ENCODE measurements around the gene LRSAM1.
A peak's percentile ranks its signal among the peaks of the same experiment; 100 is the strongest.

LRSAM1 gene

GRCh38 chr9:127450830-127451607 lies at the start of gene LRSAM1, which contains the start of gene RPL12:
LRSAM1 (plus strand) TSS chr9:127451510; CDS start chr9:127454528, 3,018 bp downstream.
RPL12 (minus strand) TSS chr9:127451406; CDS start chr9:127451317, 89 bp downstream.
- peak; percentile 99 for DNase-seq

DNA sequence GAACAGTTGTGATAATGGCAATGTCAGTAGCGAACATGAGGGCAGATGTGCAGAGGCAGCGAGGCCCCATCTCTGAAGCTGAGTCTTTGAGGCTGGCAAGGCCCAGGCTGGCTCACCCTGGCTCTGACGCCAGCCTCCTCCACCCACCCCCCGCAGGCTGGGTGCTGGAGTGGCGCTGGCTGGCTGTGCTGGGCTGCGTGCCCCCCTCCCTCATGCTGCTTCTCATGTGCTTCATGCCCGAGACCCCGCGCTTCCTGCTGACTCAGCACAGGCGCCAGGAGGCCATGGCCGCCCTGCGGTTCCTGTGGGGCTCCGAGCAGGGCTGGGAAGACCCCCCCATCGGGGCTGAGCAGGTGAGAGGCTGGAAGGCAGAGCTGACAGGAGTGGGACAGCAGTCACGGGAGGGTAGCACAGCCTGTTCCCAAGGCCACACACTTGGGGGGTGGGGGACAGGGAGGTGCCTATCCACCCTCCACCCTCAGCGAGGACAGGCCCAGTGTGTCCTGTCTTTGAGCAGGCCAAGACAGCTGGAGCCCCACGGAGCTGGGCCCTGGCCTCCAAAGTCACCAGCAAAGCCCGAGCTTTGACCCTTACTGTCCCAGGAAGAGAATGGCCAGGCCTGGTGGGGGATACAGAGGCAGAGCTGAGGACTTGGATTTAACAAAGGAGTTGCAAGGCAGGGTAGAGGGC lies 48.8 kb upstream of the LRSAM1 start:
- DNase-seq: no peak

GRCh38 chr9:127403507-127404192 lies 47.7 kb upstream of the LRSAM1 start:
- DNase-seq: no peak

- no peak for DNase-seq
Observed at GRCh38 chr9:127404631-127405030, 46.7 kb upstream of the LRSAM1 start.

GRCh38 chr9:127405344-127406125 lies 45.8 kb upstream of the LRSAM1 start:
- DNase-seq: no peak

DNA sequence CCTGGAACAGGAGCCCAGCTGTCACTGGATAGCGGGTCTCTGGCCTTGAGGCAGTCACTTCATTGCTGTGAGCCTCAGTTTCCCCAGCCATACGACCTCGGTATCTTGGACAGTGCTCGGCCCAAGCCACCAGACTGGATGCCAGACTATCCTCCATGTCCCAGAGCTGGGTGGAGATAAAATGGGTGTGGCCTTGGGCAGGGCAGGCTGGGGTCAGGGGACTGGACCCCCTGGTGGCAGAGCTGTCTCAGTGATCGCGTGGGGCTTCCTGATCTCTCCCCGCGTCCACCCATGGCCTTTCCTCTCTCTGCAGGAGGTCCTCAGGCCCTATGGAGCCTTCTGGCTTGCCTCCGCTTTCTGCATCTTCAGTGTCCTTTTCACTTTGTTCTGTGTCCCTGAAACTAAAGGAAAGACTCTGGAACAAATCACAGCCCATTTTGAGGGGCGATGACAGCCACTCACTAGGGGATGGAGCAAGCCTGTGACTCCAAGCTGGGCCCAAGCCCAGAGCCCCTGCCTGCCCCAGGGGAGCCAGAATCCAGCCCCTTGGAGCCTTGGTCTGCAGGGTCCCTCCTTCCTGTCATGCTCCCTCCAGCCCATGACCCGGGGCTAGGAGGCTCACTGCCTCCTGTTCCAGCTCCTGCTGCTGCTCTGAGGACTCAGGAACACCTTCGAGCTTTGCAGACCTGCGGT lies 44.4 kb upstream of the LRSAM1 start:
- DNase-seq: no peak

- DNase-seq: no peak
Observed at GRCh38 chr9:127407492-127407843, 43.8 kb upstream of the LRSAM1 start.

- DNase-seq: no peak
Observed at GRCh38 chr9:127411122-127411521, 40.2 kb upstream of the LRSAM1 start.

- DNase-seq: no peak
Observed at GRCh38 chr9:127415141-127415540, 36.2 kb upstream of the LRSAM1 start.

DNA sequence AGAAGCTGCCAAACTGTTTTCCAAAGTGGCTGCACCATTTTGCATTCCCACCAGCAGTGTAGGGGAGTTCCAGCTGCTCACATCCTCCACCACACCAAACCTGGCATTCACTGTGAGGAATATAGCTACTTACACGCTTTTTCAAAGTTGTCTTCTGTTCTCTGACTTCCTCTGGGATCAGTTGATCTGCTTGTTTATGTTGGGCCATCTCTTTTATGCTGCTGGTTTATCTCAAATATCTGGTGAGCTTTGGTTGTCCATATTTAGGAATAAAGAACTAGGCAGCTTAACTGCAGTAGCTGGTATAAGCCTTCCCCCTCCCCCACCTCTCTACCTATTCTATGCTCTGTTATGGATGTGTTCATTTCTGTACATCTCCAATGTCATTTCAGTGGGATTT lies 35.7 kb upstream of the LRSAM1 start:
- DNase-seq: no peak

GRCh38 chr9:127417131-127418036 lies 33.9 kb upstream of the LRSAM1 start:
- no peak for DNase-seq

- DNase-seq: peak; percentile 56
Observed at GRCh38 chr9:127418037-127418471, 33.3 kb upstream of the LRSAM1 start.

GRCh38 chr9:127419348-127419747 lies 32.0 kb upstream of the LRSAM1 start:
- DNase-seq: no peak

- DNase-seq: no peak
Observed at GRCh38 chr9:127421057-127421456, 30.3 kb upstream of the LRSAM1 start.

GRCh38 chr9:127422133-127422782 lies 29.1 kb upstream of the LRSAM1 start:
- DNase-seq: no peak

- DNase-seq: no peak
Observed at GRCh38 chr9:127422787-127423186, 28.5 kb upstream of the LRSAM1 start.

DNA sequence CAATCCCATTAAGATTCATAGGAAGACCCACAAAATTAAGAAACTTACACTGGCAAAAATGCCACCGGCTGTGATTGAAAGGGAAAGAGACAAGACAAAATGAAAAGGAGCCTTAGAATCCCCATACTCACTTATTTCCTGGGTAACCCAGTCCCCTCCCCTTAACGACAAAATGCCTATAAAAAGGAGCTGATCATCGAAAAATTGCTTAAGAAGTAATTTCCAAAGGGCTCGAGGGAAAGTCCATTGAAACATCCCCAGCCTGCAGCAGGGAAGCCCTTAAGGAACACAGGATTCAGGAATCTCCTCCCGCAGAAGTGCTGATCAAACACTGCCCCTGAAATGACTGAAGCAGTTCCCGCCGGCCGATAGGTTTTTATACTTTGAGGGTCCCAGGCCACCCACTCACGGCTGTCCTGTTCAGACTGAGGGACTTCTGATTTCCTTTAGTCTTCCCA lies 27.8 kb upstream of the LRSAM1 start:
- DNase-seq: no peak

DNA sequence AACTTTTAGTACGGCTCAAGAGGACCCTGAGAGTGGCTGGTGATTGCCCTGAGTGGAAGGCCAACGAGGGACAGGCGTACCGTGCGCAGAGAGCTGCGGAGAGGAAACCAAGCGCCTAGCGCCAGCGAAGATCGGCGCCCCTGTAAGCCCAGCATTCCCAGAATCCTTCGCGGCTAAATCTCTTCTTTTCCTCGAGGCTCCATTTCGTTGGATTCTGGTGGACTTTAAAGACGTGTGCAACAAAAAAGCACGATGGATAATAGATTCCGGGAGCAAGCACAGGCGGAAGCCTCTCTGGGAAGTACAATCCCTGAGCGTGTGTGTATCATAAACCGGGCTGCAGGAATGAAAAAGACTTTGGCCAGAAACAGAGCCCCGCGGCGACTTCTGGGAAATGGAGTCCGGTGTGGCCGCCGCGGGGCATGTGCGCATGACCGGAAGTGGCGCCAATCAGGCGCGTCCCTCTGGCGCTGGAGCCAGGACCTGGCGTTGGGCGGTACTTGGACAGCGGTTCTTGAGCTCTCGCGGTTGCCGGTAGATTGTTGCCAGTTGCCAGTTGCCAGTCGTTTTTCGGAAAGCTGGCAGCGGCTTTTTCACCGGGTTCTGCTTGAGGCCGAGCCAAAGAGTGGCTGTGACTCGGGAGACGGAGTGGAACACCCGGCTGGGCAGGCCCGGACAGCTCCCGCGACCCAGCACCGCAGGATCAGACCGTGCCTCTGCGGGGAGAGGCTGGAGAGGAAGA lies 27.2 kb upstream of the LRSAM1 start, which contains the start of gene ZNF79:
TSS of gene ZNF79 (plus strand) at position 449 of the 742 bp plus-strand sequence. CDS start 406 bp downstream, outside the sequence.
- peak; percentile 90 for DNase-seq

DNA sequence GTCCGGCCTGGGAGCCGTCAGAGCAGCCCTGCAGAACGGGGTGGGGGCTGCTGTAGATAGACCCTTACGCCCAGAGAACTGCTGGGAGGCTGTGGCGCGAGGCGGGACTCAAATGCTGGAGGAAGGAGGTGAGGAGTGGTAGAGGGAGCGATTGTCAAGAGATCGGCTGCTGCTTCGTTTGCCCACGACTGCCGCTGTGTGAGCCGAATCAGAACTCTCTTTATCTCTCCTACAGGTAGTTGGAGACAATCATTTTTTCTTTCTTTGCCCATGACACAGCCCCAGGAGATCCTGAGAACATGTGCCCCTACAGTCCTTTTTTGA lies 26.7 kb upstream of the LRSAM1 start:
- DNase-seq: peak; percentile 40

DNA sequence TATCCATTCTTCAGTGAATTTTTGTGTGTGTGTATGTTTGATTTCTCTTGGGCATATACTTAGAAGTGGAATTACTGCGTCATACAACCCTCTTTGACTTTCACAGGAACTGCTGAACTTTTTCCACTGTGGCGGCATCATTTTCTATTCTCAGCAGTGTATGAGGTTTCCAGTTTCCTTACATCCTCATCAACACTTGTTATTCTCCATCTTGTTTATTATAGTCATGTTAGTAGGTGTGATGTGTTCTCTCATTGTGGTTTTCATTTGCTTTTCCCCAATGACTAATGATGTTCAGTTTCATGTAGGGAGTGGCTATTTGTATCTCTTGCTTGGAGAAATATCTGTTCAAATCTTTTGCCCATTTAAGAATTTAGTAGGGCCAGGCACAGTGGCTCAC lies 24.6 kb upstream of the LRSAM1 start:
- no peak for DNase-seq
